H1 (cell line): ENCODE data around the gene CAPZB. TPM values are rescaled to one million over a fixed set of nuclear protein-coding genes. Genes with fewer than 3 reads are reported as not detected.

Experiments
- CTCF ChIA-PET: fragments of 300-600 bp; sonication (Branson Sonifier 250); formaldehyde crosslinking; loops from one replicate; lab custom pipeline; 2021; ENCODE audit not compliant: partially characterized antibody; lab: Charles Lee
- POLR2A ChIA-PET: fragments of 300-600 bp; sonication (Branson Sonifier 250); formaldehyde crosslinking; loops from one replicate; lab custom pipeline; 2021; ENCODE audit warnings: inconsistent platforms; ENCODE audit not compliant: partially characterized antibody; lab: Charles Lee
- DNase-seq, 2 experiments: peaks; one replicate each; pipeline versions ENCODE4 v3.0.0 to v3.0.0-alpha.2; 2010 to 2022; ENCODE audit warnings: low spot score in 2 of 2, low read depth in 1 of 2, mixed read lengths in 1 of 2
- FAIRE-seq: peaks from 2 replicates; lab custom pipeline; 2011; peaks lifted over from hg19 to GRCh38; lab: Jason Lieb, UNC
- H2AFZ ChIP-seq: 2 replicates; pipeline ENCODE4 v1.8.1; 2012; ENCODE audit warnings: low read length, inconsistent platforms
- H2AK5ac ChIP-seq: 2 replicates; pipeline ENCODE4 v1.6.1; 2013; ENCODE audit warnings: low read depth, low read length
- H2BK120ac ChIP-seq: replicated peaks from 2 replicates; pipeline ENCODE3; 2013; ENCODE audit warnings: low read depth, low read length, inconsistent platforms
- H2BK12ac ChIP-seq: 2 replicates; pipeline ENCODE4 v1.6.1; 2013; ENCODE audit warnings: low read depth, low read length
- H2BK15ac ChIP-seq: 2 replicates; pipeline ENCODE4 v1.6.1; 2013; ENCODE audit warnings: low read length
- H2BK20ac ChIP-seq: 2 replicates; pipeline ENCODE4 v1.6.1; 2013; ENCODE audit warnings: low read length
- H2BK5ac ChIP-seq: 2 replicates; pipeline ENCODE4 v1.6.1; 2013; ENCODE audit warnings: low read depth, low read length
- H3K14ac ChIP-seq: 2 replicates; pipeline ENCODE4 v1.6.1; 2013; ENCODE audit warnings: inconsistent platforms; ENCODE audit not compliant: insufficient read length
- H3K18ac ChIP-seq: 2 replicates; pipeline ENCODE4 v1.6.1; 2013; ENCODE audit warnings: low read length; ENCODE audit errors: extremely low read depth
- H3K23ac ChIP-seq: 2 replicates; pipeline ENCODE4 v1.6.1; 2013; ENCODE audit warnings: inconsistent platforms; ENCODE audit not compliant: insufficient read length
- H3K23me2 ChIP-seq: 2 replicates; pipeline ENCODE4 v1.6.1; 2013; ENCODE audit warnings: low read depth, low read length
- H3K27ac ChIP-seq: 2 replicates; pipeline ENCODE4 v1.6.1; 2011; ENCODE audit warnings: low read depth, low read length, inconsistent platforms
- H3K27me3 ChIP-seq, 4 experiments: replicated peaks in 1 of 4; 1 replicate in 1 of 4; 2 replicates in 3 of 4; pipeline versions ENCODE4 v1.6.1 to v1.8.1; 2011 to 2013; ENCODE audit warnings: low read length in 3 of 4, mild to moderate bottlenecking in 3 of 4, inconsistent platforms in 2 of 4, mixed read lengths in 2 of 4, moderate library complexity in 1 of 4; ENCODE audit not compliant: control insufficient read depth in 3 of 4, insufficient read depth in 3 of 4; ENCODE audit errors: extremely low read depth in 1 of 4
- H3K36me3 ChIP-seq, 4 experiments: 2 replicates each; pipeline versions ENCODE4 v1.6.1 to v1.8.1; 2011 to 2013; ENCODE audit warnings: mild to moderate bottlenecking in 4 of 4, low read length in 3 of 4, moderate library complexity in 2 of 4, control low read depth in 1 of 4, inconsistent platforms in 1 of 4; ENCODE audit not compliant: insufficient read depth in 4 of 4, control insufficient read depth in 2 of 4
- H3K4ac ChIP-seq: replicated peaks from 2 replicates; pipeline ENCODE3; 2013; ENCODE audit warnings: low read length, low read depth, mixed read lengths, inconsistent platforms; ENCODE audit not compliant: insufficient read length
- H3K4me1 ChIP-seq, 4 experiments: replicated peaks in 1 of 4; 1 replicate in 1 of 4; 2 replicates in 3 of 4; pipeline versions ENCODE4 v1.6.1 to v1.8.1; 2011 to 2013; ENCODE audit warnings: low read length in 3 of 4, inconsistent platforms in 2 of 4, mixed read lengths in 1 of 4; ENCODE audit not compliant: insufficient read depth in 4 of 4, control insufficient read depth in 3 of 4
- H3K4me2 ChIP-seq, 2 experiments: 2 replicates each; pipeline versions ENCODE4 v1.6.1 to v1.8.1; 2011 to 2013; ENCODE audit warnings: low read depth in 2 of 2, low read length in 2 of 2, control low read depth in 1 of 2, inconsistent platforms in 1 of 2, mild to moderate bottlenecking in 1 of 2; ENCODE audit not compliant: insufficient read depth in 1 of 2
- H3K4me3 ChIP-seq, 4 experiments: fragments of 200-600, 300-600 bp in 1 of 4; sonication (generic), shearing (Covaris generic), sonication (Bioruptor Twin) in 1 of 4; 2 replicates each; pipeline versions ENCODE4 v1.5.1 to v1.8.1; 2011 to 2016; ENCODE audit warnings: low read length in 4 of 4, low read depth in 3 of 4, control low read depth in 2 of 4, inconsistent platforms in 2 of 4, mild to moderate bottlenecking in 2 of 4, mixed read lengths in 1 of 4, moderate library complexity in 1 of 4; ENCODE audit not compliant: insufficient read depth in 2 of 4; ENCODE audit errors: extremely low read depth in 1 of 4
- H3K56ac ChIP-seq: replicated peaks from 2 replicates; pipeline ENCODE3; 2013; ENCODE audit warnings: low read depth, mild to moderate bottlenecking, mixed read lengths, low read length, inconsistent platforms; ENCODE audit not compliant: insufficient read length
- H3K79me1 ChIP-seq: 2 replicates; pipeline ENCODE4 v1.6.1; 2013; ENCODE audit warnings: low read depth, low read length, control low read depth
- H3K79me2 ChIP-seq, 2 experiments: 2 replicates each; pipeline versions ENCODE4 v1.6.1 to v1.8.1; 2012 to 2013; ENCODE audit warnings: low read length in 2 of 2, mild to moderate bottlenecking in 2 of 2, inconsistent platforms in 1 of 2; ENCODE audit not compliant: insufficient read depth in 2 of 2, control insufficient read depth in 1 of 2
- H3K9ac ChIP-seq, 4 experiments: replicated peaks in 1 of 4; 1 replicate in 1 of 4; 2 replicates in 3 of 4; pipeline versions ENCODE4 v1.6.1 to v1.8.1; 2011 to 2013; ENCODE audit warnings: low read depth in 3 of 4, low read length in 3 of 4, control low read depth in 2 of 4, mild to moderate bottlenecking in 2 of 4, moderate library complexity in 2 of 4, inconsistent platforms in 1 of 4; ENCODE audit errors: extremely low read depth in 1 of 4
- H3K9me3 ChIP-seq, 2 experiments: 2 replicates each; pipeline versions ENCODE4 v1.6.1 to v1.8.1; 2012 to 2013; ENCODE audit warnings: mild to moderate bottlenecking in 2 of 2, moderate library complexity in 2 of 2, control low read depth in 1 of 2, inconsistent platforms in 1 of 2, low read depth in 1 of 2, low read length in 1 of 2, mixed read lengths in 1 of 2; ENCODE audit not compliant: insufficient read depth in 2 of 2
- H4K20me1 ChIP-seq, 2 experiments: replicated peaks in 1 of 2; 2 replicates each; pipeline versions ENCODE3 to v1.8.1; 2011 to 2013; ENCODE audit warnings: inconsistent platforms in 2 of 2, low read length in 2 of 2, mild to moderate bottlenecking in 1 of 2; ENCODE audit not compliant: insufficient read depth in 2 of 2, control insufficient read depth in 1 of 2
- H4K5ac ChIP-seq: 2 replicates; pipeline ENCODE4 v1.6.1; 2013; ENCODE audit warnings: low read length, low read depth, mixed read lengths, inconsistent platforms; ENCODE audit not compliant: insufficient read length
- H4K8ac ChIP-seq: 2 replicates; pipeline ENCODE4 v1.8.0; 2013; ENCODE audit warnings: mild to moderate bottlenecking, moderate library complexity, low read length, inconsistent platforms; ENCODE audit not compliant: insufficient read depth; ENCODE audit errors: extremely low read depth
- H4K91ac ChIP-seq: replicated peaks from 2 replicates; pipeline ENCODE3; 2013; ENCODE audit warnings: low read length, mixed read lengths, inconsistent platforms; ENCODE audit not compliant: insufficient read length
- KDM5A ChIP-seq: fragments of 200-600 bp; IDR thresholded peaks from 2 replicates; pipeline ENCODE4 v1.7.1; 2012; ENCODE audit warnings: mild to moderate bottlenecking, low read length, inconsistent platforms, mixed read lengths
- RAD21 ChIP-seq, 2 experiments: IDR thresholded peaks in 1 of 2; conservative IDR thresholded peaks in 1 of 2; 2 replicates each; pipeline ENCODE4 v1.6.1; 2011; ENCODE audit warnings: low read depth in 2 of 2, low read length in 2 of 2, improper control_type of control experiment in 1 of 2, inconsistent platforms in 1 of 2, mild to moderate bottlenecking in 1 of 2, moderate library complexity in 1 of 2
- RXRA ChIP-seq: IDR thresholded peaks from 2 replicates; pipeline ENCODE4 v1.6.1; 2011; ENCODE audit warnings: low read depth, mild to moderate bottlenecking, low read length, moderate library complexity; ENCODE audit not compliant: insufficient read depth
- SP2 ChIP-seq: IDR thresholded peaks from 2 replicates; pipeline ENCODE4 v1.6.1; 2012; ENCODE audit warnings: mild to moderate bottlenecking, low read length, inconsistent platforms
- WGBS, 2 experiments: shearing (Covaris generic) in 1 of 2; methylation state at CpG; one replicate each; pipeline versions ENCODE4 v1.1.6 to v1.1.7; 2013 to 2015; ENCODE audit warnings: low lambda C conversion rate in 2 of 2, mixed read lengths in 2 of 2, inconsistent platforms in 1 of 2, low coverage in 1 of 2, missing lambda C conversion rate in 1 of 2; ENCODE audit not compliant: insufficient replicate concordance in 2 of 2, insufficient coverage in 1 of 2, insufficient read length in 1 of 2; ENCODE audit errors: extremely low coverage in 1 of 2, missing lambda C conversion rate in 1 of 2; 5-methylcytosine and 5-hydroxymethylcytosine counted together
- polyA plus RNA-seq, 7 experiments: library from polyadenylated mRNA; depleted of rRNA in 3 of 7; stranded (reverse) in 5 of 7; unstranded in 2 of 7; fragments of >200 nt in 5 of 7; fragments of 200-250 nt in 2 of 7; gene quantifications; 1 replicate in 5 of 7; 2 replicates in 1 of 7; 4 replicates in 1 of 7; pipeline versions ENCODE4 v1.2.1 to v1.2.3, GENCODE V29; 2011 to 2013; ENCODE audit warnings: missing spikeins in 2 of 7, mixed read lengths in 2 of 7
- total RNA-seq: library from RNA; stranded (reverse); fragmentation: NEBNext Ultra II Directional; extraction: Animal tissue kit (Norgen Biotek cat#: 25700); gene quantifications from 2 replicates; pipeline ENCODE4 v1.2.1, GENCODE V29; 2021
- TF ChIP-seq, protein P1 (sequence below), 3 experiments: IDR thresholded peaks; 1 replicate in 2 of 3; 2 replicates in 1 of 3; pipeline versions ENCODE4 v1.5.1 to v1.6.1; 2011; ENCODE audit warnings: low read length in 3 of 3, mild to moderate bottlenecking in 3 of 3, inconsistent platforms in 2 of 3, low read depth in 1 of 3, moderate library complexity in 1 of 3; ENCODE audit not compliant: insufficient read depth in 1 of 3; ENCODE audit errors: control extremely low read depth in 1 of 3
- TF ChIP-seq, protein P2 (sequence below): IDR thresholded peaks from 2 replicates; pipeline ENCODE4 v1.6.1; 2012; ENCODE audit warnings: inconsistent platforms

CAPZB gene
- total and polyA plus RNA-seq, 2 of the 8 experiments (the other 6 are each of a cell fraction or from before 2014, with no cell fraction given), result 162 to 371 TPM

DNA sequence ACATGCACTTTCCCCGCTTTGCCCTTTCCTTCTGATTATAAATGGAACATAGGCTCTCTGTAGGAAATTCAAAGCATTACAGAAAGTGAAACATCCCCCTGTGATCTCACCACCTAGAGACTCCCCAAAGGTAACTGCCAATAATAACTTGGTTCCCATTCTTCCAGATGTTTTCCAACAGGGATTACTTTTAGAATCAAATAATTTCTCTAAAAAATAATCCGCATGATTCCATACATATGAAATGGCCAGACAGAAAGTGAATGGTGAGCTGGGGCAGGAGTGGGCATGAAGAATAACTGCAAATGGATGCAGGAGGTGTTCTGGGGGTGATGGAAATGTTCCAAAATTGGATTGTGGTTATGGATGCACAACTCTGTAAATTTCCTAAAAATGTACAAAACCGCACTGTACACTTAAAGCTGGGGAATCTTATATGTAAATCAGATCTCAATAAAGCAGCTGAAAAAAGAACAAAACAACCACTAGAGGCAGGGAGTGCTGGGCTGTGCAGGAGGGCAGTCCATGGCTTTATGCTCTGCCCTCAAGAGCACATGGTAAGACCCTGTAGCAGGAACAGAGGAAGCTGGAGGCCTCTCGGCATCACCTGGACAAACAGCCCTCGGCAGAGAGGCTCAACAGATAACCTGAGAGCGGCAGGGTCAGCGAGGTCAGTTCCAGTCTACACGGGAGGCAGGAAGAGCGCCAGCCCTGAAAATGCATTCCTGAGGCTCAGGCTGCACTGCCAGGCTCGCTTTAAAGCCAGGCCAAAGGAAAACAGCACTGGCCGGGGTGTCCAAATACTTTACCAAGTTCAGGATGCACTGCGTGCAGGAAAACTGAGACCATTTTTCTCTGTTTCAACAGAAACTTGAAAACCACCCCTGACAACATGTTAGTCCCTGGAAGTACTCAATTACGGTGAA, 39.7 kb downstream of the CAPZB start:
- Histone ChIP-seq H3K4me1 (peaks cover 6 to 23% (median 11%) of the 10 kb centered on the region in 4 experiments), H3K9ac (no peak overlapping the region; a peak in 1 of 7 replicates), H3K79me1 (peaks cover 38% of the 10 kb centered on the region), H3K14ac (no peak overlapping the region), H3K27me3 (no peaks in the 10 kb centered on the region), H2AK5ac (no peak overlapping the region), H4K5ac (no peak overlapping the region), H3K4me3 (no peak overlapping the region), H2AFZ (no peak overlapping the region), H2BK15ac (no peak overlapping the region), H3K56ac (no peak overlapping the region), H3K36me3 (no peaks in the 10 kb centered on the region), H2BK120ac (no peak overlapping the region)
- POLR2A ChIA-PET, result interaction anchor here (1.0 kb wide), 1 partner anchor 35 kb away, joined by 3 read pairs; no protein-coding TSS in a partner anchor
- FAIRE-seq (no peak), DNase-seq (no peak)
- peak; percentile 3 to 13; a peak in 1 of 4 replicates for TF ChIP-seq RAD21 (IDR thresholded peaks at IDR 0.05 in 1 of 2, conservative IDR thresholded peaks at IDR 0.05 in 1 of 2; ENCODE audit: low read depth in 2 of 2, low read length in 2 of 2)
- TF ChIP-seq, protein P1, sequence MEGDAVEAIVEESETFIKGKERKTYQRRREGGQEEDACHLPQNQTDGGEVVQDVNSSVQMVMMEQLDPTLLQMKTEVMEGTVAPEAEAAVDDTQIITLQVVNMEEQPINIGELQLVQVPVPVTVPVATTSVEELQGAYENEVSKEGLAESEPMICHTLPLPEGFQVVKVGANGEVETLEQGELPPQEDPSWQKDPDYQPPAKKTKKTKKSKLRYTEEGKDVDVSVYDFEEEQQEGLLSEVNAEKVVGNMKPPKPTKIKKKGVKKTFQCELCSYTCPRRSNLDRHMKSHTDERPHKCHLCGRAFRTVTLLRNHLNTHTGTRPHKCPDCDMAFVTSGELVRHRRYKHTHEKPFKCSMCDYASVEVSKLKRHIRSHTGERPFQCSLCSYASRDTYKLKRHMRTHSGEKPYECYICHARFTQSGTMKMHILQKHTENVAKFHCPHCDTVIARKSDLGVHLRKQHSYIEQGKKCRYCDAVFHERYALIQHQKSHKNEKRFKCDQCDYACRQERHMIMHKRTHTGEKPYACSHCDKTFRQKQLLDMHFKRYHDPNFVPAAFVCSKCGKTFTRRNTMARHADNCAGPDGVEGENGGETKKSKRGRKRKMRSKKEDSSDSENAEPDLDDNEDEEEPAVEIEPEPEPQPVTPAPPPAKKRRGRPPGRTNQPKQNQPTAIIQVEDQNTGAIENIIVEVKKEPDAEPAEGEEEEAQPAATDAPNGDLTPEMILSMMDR (IDR thresholded peaks at IDR 0.05; ENCODE audit: control extremely low read depth in 1 of 3, insufficient read depth in 1 of 3, low read depth in 1 of 3, low read length in 3 of 3), result peak in 1 of 3 experiments; percentile 18; a peak in 1 of 4 replicates
- TF ChIP-seq KDM5A, result no peak
- no peak for TF ChIP-seq RXRA
- no peak for TF ChIP-seq SP2
- TF ChIP-seq, protein P2, sequence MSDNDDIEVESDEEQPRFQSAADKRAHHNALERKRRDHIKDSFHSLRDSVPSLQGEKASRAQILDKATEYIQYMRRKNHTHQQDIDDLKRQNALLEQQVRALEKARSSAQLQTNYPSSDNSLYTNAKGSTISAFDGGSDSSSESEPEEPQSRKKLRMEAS, result peak; percentile 50; the same call in 1 of the 2 replicates
- TF ChIP-seq, all 59 proteins: peak for 3
- Histone ChIP-seq H3K23me2 (no peaks in the 10 kb centered on the region), H2BK5ac (no peak overlapping the region; the same call in 1 of the 2 replicates), H4K91ac (no peak overlapping the region), H3K4me2 (no peak overlapping the region), H4K8ac (no peak overlapping the region), H3K27ac (no peak overlapping the region), H4K20me1 (peaks cover 20 to 47% of the 10 kb centered on the region in 2 experiments), H3K79me2 (peaks cover 0 to 95% of the 10 kb centered on the region in 2 experiments; a peak in 2 of 4 replicates), H3K9me3 (no peaks in the 10 kb centered on the region), H3K23ac (no peak overlapping the region), H3K4ac (no peak overlapping the region), H2BK20ac (no peak overlapping the region), H2BK12ac (no peak overlapping the region), H3K18ac (no peak overlapping the region)
- CTCF ChIA-PET, result interaction anchor here (0.7 to 1.1 kb wide), 4 partner anchors 9 to 104 kb away, joined by 3 read pairs; no protein-coding TSS in a partner anchor
- WGBS, 2 experiments, result 73% methylated on average over 13 of the region's 13 CpGs; no CpG with 5 or more reads in 1 of the 2 experiments
